Tibial nerve (tissue), 4 donors: ENCODE data around the gene LIN52. TPM values are rescaled to one million over a fixed set of nuclear protein-coding genes. Genes with fewer than 3 reads are reported as not detected.

Experiments used
- DNase-seq, 2 donors: peaks; one replicate each; pipeline ENCODE4 v3.0.0-alpha.2; 2019; ENCODE audit warnings: low spot score in 2 of 2
- H3K27ac ChIP-seq, 4 donors: fragments of 200-600 bp; sonication (generic) in 3 of 4; one replicate each; pipeline ENCODE4 v1.5.1; 2017 to 2019; ENCODE audit warnings: mild to moderate bottlenecking in 1 of 4
- H3K27me3 ChIP-seq, 2 donors: fragments of 200-600 bp; sonication (generic) in 1 of 2; one replicate each; pipeline versions ENCODE4 v1.5.1 to v1.6.0; 2017 to 2019
- H3K36me3 ChIP-seq, 3 donors: fragments of 200-600 bp; sonication (generic); one replicate each; pipeline ENCODE4 v1.5.1; 2018 to 2019
- H3K4me1 ChIP-seq, 4 donors: fragments of 200-600 bp; sonication (generic) in 3 of 4; one replicate each; pipeline ENCODE4 v1.5.1; 2017 to 2019
- H3K4me3 ChIP-seq, 4 donors: fragments of 200-600 bp; sonication (generic) in 3 of 4; one replicate each; pipeline ENCODE4 v1.5.1; 2017 to 2019; ENCODE audit warnings: mild to moderate bottlenecking in 1 of 4, moderate library complexity in 1 of 4
- H3K9me3 ChIP-seq, 4 donors: fragments of 200-600 bp; sonication (generic) in 3 of 4; one replicate each; pipeline ENCODE4 v1.5.1; 2017 to 2019
- EP300 ChIP-seq, 2 donors: sonication (generic); formaldehyde crosslinking; IDR thresholded peaks; one replicate each; pipeline ENCODE4 v1.6.1; 2017; ENCODE audit warnings: antibody characterized with exemption in 2 of 2, mild to moderate bottlenecking in 1 of 2
- POLR2A ChIP-seq, 2 donors: fragments of 450-650 bp; IDR thresholded peaks; one replicate each; pipeline ENCODE4 v1.6.1; 2017; ENCODE audit warnings: antibody characterized with exemption in 2 of 2, mild to moderate bottlenecking in 2 of 2, moderate library complexity in 2 of 2
- WGBS, 2 donors: methylation state at CpG; one replicate each; pipeline ENCODE4 v1.1.5; 2018; 5-methylcytosine and 5-hydroxymethylcytosine counted together
- total RNA-seq, 4 donors: library from RNA; depleted of rRNA; stranded (reverse); fragments of >200 nt; gene quantifications; one replicate each; pipeline ENCODE4 v1.1.0, GENCODE V29; 2016
- TF ChIP-seq, protein P1 (sequence below), 5 experiments: fragments of 200-600 bp in 3 of 5; fragments of 450-650 bp in 2 of 5; sonication (generic) in 3 of 5; IDR thresholded peaks; one replicate each; pipeline ENCODE4 v1.5.1; 2016 to 2019; ENCODE audit warnings: antibody characterized with exemption in 5 of 5, mild to moderate bottlenecking in 3 of 5, moderate library complexity in 2 of 5

Gene LIN52
- total RNA-seq, 4 donors from 2014 or later, result 10.2 to 15.7 (median 12.7) TPM

- no peak for DNase-seq
- TF ChIP-seq, protein P1, sequence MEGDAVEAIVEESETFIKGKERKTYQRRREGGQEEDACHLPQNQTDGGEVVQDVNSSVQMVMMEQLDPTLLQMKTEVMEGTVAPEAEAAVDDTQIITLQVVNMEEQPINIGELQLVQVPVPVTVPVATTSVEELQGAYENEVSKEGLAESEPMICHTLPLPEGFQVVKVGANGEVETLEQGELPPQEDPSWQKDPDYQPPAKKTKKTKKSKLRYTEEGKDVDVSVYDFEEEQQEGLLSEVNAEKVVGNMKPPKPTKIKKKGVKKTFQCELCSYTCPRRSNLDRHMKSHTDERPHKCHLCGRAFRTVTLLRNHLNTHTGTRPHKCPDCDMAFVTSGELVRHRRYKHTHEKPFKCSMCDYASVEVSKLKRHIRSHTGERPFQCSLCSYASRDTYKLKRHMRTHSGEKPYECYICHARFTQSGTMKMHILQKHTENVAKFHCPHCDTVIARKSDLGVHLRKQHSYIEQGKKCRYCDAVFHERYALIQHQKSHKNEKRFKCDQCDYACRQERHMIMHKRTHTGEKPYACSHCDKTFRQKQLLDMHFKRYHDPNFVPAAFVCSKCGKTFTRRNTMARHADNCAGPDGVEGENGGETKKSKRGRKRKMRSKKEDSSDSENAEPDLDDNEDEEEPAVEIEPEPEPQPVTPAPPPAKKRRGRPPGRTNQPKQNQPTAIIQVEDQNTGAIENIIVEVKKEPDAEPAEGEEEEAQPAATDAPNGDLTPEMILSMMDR (IDR thresholded peaks at IDR 0.05), result no peak
- TF ChIP-seq EP300 (IDR thresholded peaks at IDR 0.05) (no peak), POLR2A (IDR thresholded peaks at IDR 0.05) (no peak)
- Histone ChIP-seq H3K27me3 (peaks cover 0 to 49% of the 10 kb centered on the region in 2 donors), H3K36me3 (no peaks in the 10 kb centered on the region), H3K9me3 (no peaks in the 10 kb centered on the region), H3K4me1 (peaks cover 0 to 10% (median 2%) of the 10 kb centered on the region in 4 donors), H3K4me3 (no peak overlapping the region), H3K27ac (no peak overlapping the region)
- 59 to 66% methylated on average over 4 of the region's 4 CpGs for WGBS, 2 donors
Observed at GRCh38 chr14:74218462-74218861, 133.7 kb downstream of the LIN52 start.

GRCh38 chr14:74219277-74220205, 134.8 kb downstream of the LIN52 start:
- Histone ChIP-seq H3K4me3 (no peak overlapping the region), H3K27me3 (peaks cover 0 to 54% of the 10 kb centered on the region in 2 donors), H3K4me1 (peaks cover 0 to 10% (median 2%) of the 10 kb centered on the region in 4 donors), H3K9me3 (no peaks in the 10 kb centered on the region), H3K36me3 (no peaks in the 10 kb centered on the region), H3K27ac (no peak overlapping the region)
- TF ChIP-seq, protein P1 (IDR thresholded peaks at IDR 0.05), result no peak
- TF ChIP-seq EP300 (IDR thresholded peaks at IDR 0.05), result no peak
- no peak for TF ChIP-seq POLR2A (IDR thresholded peaks at IDR 0.05)
- DNase-seq, result no peak
- 64 to 69% methylated on average over 13 of the region's 13 CpGs for WGBS, 2 donors

GRCh38 chr14:74220991-74221390, 136.2 kb downstream of the LIN52 start:
- Histone ChIP-seq H3K4me3 (no peak overlapping the region), H3K4me1 (peaks cover 0 to 10% (median 2%) of the 10 kb centered on the region in 4 donors), H3K36me3 (no peaks in the 10 kb centered on the region), H3K9me3 (no peaks in the 10 kb centered on the region), H3K27me3 (peaks cover 0 to 54% of the 10 kb centered on the region in 2 donors), H3K27ac (no peak overlapping the region)
- TF ChIP-seq, protein P1 (IDR thresholded peaks at IDR 0.05), result no peak
- no peak for TF ChIP-seq POLR2A (IDR thresholded peaks at IDR 0.05)
- no peak for TF ChIP-seq EP300 (IDR thresholded peaks at IDR 0.05)
- WGBS, 2 donors, result 83% methylated on average over 5 to 6 of the region's 6 CpGs
- DNase-seq, result no peak

GRCh38 chr14:74221741-74222140, 137.0 kb downstream of the LIN52 start:
- H3K4me3 ChIP-seq, result no peak overlapping the region
- no peak for DNase-seq
- WGBS, 2 donors, result 83 to 91% methylated on average over 7 of the region's 7 CpGs
- no peaks in the 10 kb centered on the region for H3K36me3 ChIP-seq
- no peaks in the 10 kb centered on the region for H3K9me3 ChIP-seq
- TF ChIP-seq POLR2A (IDR thresholded peaks at IDR 0.05), result no peak
- TF ChIP-seq, protein P1 (IDR thresholded peaks at IDR 0.05), result no peak
- no peak for TF ChIP-seq EP300 (IDR thresholded peaks at IDR 0.05)
- no peak overlapping the region for H3K27ac ChIP-seq
- peaks cover 0 to 52% of the 10 kb centered on the region in 2 donors for H3K27me3 ChIP-seq
- H3K4me1 ChIP-seq, result peaks cover 0 to 10% (median 2%) of the 10 kb centered on the region in 4 donors

DNA sequence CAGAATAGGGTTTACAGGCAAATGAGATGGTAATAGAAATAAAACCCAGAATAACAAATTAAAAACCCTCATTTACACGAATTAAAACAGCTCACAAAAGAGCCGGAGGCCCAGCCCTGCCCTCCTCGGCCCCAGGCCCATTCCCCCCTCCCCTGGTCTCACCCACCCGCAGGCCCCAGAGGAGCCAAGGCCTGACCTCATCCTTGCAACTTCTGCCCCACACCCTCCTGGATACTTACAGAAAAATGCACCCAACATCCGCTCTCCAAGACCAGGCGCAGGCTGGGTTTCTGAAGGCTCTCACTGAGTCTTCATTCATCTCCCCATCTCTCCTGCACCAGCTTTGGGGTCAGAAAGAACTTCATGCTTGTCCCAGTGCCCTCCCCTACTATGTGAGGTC, 138.3 kb downstream of the LIN52 start:
- H3K4me1 ChIP-seq, result peaks cover 0 to 3% (median 0%) of the 10 kb centered on the region in 4 donors
- H3K36me3 ChIP-seq, result no peaks in the 10 kb centered on the region
- no peaks in the 10 kb centered on the region for H3K9me3 ChIP-seq
- no peak overlapping the region for H3K4me3 ChIP-seq
- no peak for DNase-seq
- WGBS, 2 donors, result 63 to 67% methylated on average over 6 of the region's 6 CpGs
- peaks cover 0 to 39% of the 10 kb centered on the region in 2 donors for H3K27me3 ChIP-seq
- TF ChIP-seq, protein P1 (IDR thresholded peaks at IDR 0.05), result no peak
- no peak for TF ChIP-seq EP300 (IDR thresholded peaks at IDR 0.05)
- TF ChIP-seq POLR2A (IDR thresholded peaks at IDR 0.05), result no peak
- no peak overlapping the region for H3K27ac ChIP-seq
